ENCODE measurements around the gene TMEM30B.
A peak's percentile ranks its signal among the peaks of the same experiment; 100 is the strongest.

Gene TMEM30B

DNA sequence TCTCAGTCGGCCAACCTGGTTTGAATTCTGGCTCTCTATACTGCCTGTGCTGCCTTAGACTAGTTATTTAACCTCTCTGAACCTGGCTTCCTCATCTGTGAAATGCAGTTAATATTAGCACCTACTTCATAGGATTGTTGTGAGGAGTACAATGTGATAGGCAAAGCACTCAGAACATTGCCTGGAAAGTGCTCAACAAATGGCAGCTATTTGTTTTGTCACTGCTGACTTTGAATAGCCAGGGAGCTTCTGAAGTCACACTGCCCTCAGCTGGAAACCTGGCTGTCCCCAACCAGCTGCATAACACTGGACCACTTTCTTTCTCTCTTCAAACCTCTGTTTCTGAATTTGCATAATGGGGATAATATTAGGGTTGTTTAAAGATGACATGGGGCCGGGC lies 9.6 kb downstream of the TMEM30B start:
- no peak for TF ChIP-seq POLR2A (IDR thresholded peaks at IDR 0.05; ENCODE audit: low read depth, low read length)
- no peak for TF ChIP-seq SPI1 (IDR thresholded peaks at IDR 0.05; ENCODE audit: low read depth, low read length)
- TF ChIP-seq POU2F2 (IDR thresholded peaks at IDR 0.05; ENCODE audit: low read depth, low read length) = no peak
- no peak for TF ChIP-seq TAF1 (IDR thresholded peaks at IDR 0.05; ENCODE audit: low read depth, low read length)
- TF ChIP-seq PAX5 (IDR thresholded peaks at IDR 0.05; ENCODE audit: insufficient read depth, low read length, severe bottlenecking) = no peak
- no peak for TF ChIP-seq POLR2AphosphoS5 (IDR thresholded peaks at IDR 0.05; ENCODE audit: low read depth, low read length)
- DNase-seq (ENCODE audit: insufficient read length, low spot score) (no peak), FAIRE-seq (no peak)

DNA sequence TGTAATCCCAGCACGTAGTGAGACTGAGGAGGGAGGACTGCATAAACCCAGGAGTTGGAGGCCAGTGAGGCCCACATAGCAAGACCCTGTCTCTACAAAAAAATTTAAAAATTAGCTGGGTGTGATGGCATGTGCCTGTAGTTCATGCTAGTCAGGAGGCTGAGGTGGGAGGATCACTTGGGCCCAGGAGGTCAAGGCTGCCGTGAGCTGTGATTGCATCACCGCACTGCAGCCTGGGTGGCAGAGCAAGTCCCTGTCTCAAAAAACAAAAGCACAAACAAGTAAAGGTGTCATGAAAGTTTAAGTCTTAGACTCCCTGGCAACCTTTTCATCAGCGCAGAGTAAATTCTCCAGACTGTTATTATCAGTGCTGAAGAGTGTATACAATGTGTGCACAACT lies 10.4 kb downstream of the TMEM30B start:
- DNase-seq (ENCODE audit: insufficient read length, low spot score) = no peak
- TF ChIP-seq TAF1 (IDR thresholded peaks at IDR 0.05; ENCODE audit: low read depth, low read length) (no peak), POU2F2 (IDR thresholded peaks at IDR 0.05; ENCODE audit: low read depth, low read length) (no peak), PAX5 (IDR thresholded peaks at IDR 0.05; ENCODE audit: insufficient read depth, low read length, severe bottlenecking) (no peak), SPI1 (IDR thresholded peaks at IDR 0.05; ENCODE audit: low read depth, low read length) (no peak), POLR2AphosphoS5 (IDR thresholded peaks at IDR 0.05; ENCODE audit: low read depth, low read length) (no peak), POLR2A (IDR thresholded peaks at IDR 0.05; ENCODE audit: low read depth, low read length) (no peak)
- no peak for FAIRE-seq

DNA sequence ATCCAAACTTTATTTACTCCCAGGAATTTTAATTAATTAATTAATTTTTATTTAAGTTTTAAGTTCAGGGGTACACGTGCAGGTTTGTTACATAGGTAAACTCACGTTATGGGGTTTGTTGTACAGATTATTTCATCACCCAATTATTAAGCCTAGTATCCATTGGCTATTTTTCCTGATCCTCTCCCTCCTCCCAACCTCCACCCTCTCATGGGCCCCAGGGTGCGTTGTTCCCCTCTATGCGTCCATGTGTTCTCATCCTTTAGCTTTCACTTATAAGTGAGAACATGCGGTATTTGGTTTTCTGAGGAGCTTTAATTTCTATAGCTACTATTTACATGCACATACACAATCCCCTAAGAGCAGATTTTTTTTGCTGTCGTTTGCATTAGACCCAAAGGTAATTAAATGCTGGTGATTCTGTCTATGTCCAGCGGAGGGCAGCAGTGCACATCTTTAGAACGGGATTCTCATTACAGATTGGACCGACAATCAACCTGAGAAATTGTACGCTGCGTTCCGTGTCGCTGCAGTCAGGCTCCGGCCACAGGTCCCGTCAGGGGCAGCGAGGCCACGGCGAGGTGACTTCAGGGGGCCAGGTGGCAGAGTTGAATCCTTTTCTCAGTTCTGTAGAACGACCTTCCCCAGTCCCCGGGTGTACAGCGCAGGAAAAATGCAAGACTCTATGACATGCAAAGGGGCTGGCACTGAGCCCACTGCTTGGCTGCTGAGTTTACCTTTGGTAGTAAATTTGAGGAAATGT lies 11.6 kb downstream of the TMEM30B start:
- TF ChIP-seq PAX5 (IDR thresholded peaks at IDR 0.05; ENCODE audit: insufficient read depth, low read length, severe bottlenecking) (peak; percentile 14), TAF1 (IDR thresholded peaks at IDR 0.05; ENCODE audit: low read depth, low read length) (no peak), SPI1 (IDR thresholded peaks at IDR 0.05; ENCODE audit: low read depth, low read length) (no peak), POU2F2 (IDR thresholded peaks at IDR 0.05; ENCODE audit: low read depth, low read length) (no peak), POLR2AphosphoS5 (IDR thresholded peaks at IDR 0.05; ENCODE audit: low read depth, low read length) (no peak), POLR2A (IDR thresholded peaks at IDR 0.05; ENCODE audit: low read depth, low read length) (no peak)
- FAIRE-seq (peak; percentile 95), DNase-seq (ENCODE audit: insufficient read length, low spot score) (peak; percentile 47)

DNA sequence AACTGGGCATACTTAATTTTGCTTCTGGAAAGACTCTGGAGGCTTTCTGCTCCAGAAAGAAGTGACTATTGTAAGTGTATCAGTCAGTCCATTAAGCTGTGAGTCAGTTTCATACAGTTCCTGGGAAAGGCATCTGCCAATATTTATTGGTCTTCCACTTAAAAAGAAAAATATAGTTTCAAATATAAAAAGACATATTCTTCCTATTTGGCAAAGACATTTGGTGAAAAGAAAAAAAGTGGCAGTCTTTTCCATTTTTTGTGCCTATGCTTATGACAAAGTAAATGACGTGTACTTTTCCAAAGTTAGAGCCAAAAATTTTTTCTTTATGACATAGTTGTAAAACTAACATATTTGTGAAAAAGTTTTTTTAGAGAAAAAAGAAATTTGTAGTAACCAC lies 12.3 kb downstream of the TMEM30B start:
- TF ChIP-seq SPI1 (IDR thresholded peaks at IDR 0.05; ENCODE audit: low read depth, low read length) (no peak), PAX5 (IDR thresholded peaks at IDR 0.05; ENCODE audit: insufficient read depth, low read length, severe bottlenecking) (no peak), POU2F2 (IDR thresholded peaks at IDR 0.05; ENCODE audit: low read depth, low read length) (no peak), TAF1 (IDR thresholded peaks at IDR 0.05; ENCODE audit: low read depth, low read length) (no peak), POLR2AphosphoS5 (IDR thresholded peaks at IDR 0.05; ENCODE audit: low read depth, low read length) (no peak), POLR2A (IDR thresholded peaks at IDR 0.05; ENCODE audit: low read depth, low read length) (no peak)
- no peak for FAIRE-seq
- no peak for DNase-seq (ENCODE audit: insufficient read length, low spot score)

DNA sequence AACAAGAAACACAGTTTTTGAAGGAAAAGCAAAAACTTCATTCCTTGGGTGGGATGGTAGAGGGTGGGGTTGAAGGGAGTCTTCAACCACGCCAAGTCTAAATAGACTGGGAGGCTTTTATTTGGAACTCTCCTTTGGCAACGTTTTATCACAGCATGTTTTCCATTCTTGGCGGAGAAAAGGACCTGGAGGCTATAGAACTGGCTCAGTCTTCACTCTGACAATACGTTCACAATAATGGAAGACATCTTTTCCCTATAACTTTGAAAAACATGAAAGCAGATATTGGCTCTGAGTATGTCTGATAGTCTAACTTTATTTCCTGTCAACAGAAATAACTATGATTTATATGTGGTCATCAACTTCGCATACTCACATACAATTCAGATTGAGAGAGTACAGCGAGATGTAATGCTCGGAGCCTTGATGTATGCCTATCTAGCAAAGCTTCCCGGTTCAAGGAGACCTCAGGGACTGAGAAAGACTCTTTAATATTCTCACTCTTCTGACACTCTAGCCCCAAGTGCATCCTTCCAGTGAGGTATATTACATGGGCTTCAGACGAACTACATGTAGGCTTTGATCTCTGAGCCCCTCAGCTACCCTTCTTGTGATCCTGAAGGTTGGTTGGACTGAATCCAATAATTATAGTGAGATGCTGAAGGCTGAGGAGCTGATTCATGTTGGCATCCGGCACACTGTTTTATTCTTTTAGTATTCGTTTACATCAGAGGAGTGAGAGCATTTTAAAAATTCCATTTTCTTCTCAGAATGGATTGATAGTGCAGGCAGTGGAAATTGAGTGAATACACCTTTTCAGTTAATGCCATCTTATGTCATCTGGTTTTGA lies 14.0 kb downstream of the TMEM30B start:
- TF ChIP-seq PAX5 (IDR thresholded peaks at IDR 0.05; ENCODE audit: insufficient read depth, low read length, severe bottlenecking) (no peak), TAF1 (IDR thresholded peaks at IDR 0.05; ENCODE audit: low read depth, low read length) (no peak), SPI1 (IDR thresholded peaks at IDR 0.05; ENCODE audit: low read depth, low read length) (no peak), POLR2AphosphoS5 (IDR thresholded peaks at IDR 0.05; ENCODE audit: low read depth, low read length) (no peak), POU2F2 (IDR thresholded peaks at IDR 0.05; ENCODE audit: low read depth, low read length) (no peak), POLR2A (IDR thresholded peaks at IDR 0.05; ENCODE audit: low read depth, low read length) (no peak)

DNA sequence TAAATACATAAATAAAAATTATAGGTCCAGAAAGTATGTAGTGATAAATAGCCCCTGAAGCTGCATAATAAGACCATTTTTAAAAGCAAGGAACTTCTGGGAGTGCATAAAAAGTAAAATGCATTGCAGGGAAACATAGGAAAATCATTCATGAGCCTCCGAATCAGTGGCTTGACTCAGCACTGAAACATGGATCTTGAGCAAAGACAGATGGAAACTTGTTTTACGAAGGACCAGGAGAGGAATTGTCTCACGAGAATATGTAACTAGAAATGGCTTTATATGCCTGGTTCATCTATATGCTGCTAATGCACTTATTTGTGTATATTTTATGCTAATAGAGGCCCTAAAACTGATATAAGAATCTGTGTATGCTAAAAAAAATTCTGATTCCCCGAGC lies 14.7 kb downstream of the TMEM30B start:
- TF ChIP-seq TAF1 (IDR thresholded peaks at IDR 0.05; ENCODE audit: low read depth, low read length) = no peak
- TF ChIP-seq SPI1 (IDR thresholded peaks at IDR 0.05; ENCODE audit: low read depth, low read length) = no peak
- TF ChIP-seq POLR2A (IDR thresholded peaks at IDR 0.05; ENCODE audit: low read depth, low read length) = no peak
- TF ChIP-seq PAX5 (IDR thresholded peaks at IDR 0.05; ENCODE audit: insufficient read depth, low read length, severe bottlenecking) = no peak
- TF ChIP-seq POU2F2 (IDR thresholded peaks at IDR 0.05; ENCODE audit: low read depth, low read length) = no peak
- TF ChIP-seq POLR2AphosphoS5 (IDR thresholded peaks at IDR 0.05; ENCODE audit: low read depth, low read length) = no peak
- FAIRE-seq (no peak), DNase-seq (ENCODE audit: insufficient read length, low spot score) (no peak)

More for the DNA sequence above, 14.0 kb downstream of the TMEM30B start:
- FAIRE-seq (no peak), DNase-seq (ENCODE audit: insufficient read length, low spot score) (no peak)

DNA sequence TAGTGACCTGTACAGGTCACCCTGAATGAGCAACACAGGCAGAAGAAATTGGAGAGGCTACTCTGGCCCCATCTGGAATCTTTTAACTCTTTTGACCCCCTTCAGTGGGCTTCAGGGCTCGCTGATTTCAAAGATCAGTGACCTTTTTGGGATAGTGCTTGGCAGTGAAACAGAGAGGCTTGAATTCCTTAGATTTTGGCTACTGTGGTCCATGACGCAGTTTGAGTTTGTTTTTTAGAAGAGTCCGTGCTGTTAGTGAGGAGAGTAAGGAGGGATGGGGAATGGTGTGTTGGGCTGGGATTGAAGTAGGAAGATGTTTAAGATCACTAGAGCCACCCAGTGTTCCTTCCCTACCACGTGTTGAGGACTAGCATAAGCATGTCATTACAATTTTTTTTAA lies 16.5 kb downstream of the TMEM30B start:
- no peak for TF ChIP-seq POU2F2 (IDR thresholded peaks at IDR 0.05; ENCODE audit: low read depth, low read length)
- no peak for TF ChIP-seq SPI1 (IDR thresholded peaks at IDR 0.05; ENCODE audit: low read depth, low read length)
- no peak for TF ChIP-seq POLR2A (IDR thresholded peaks at IDR 0.05; ENCODE audit: low read depth, low read length)
- no peak for TF ChIP-seq POLR2AphosphoS5 (IDR thresholded peaks at IDR 0.05; ENCODE audit: low read depth, low read length)
- TF ChIP-seq TAF1 (IDR thresholded peaks at IDR 0.05; ENCODE audit: low read depth, low read length) = no peak
- TF ChIP-seq PAX5 (IDR thresholded peaks at IDR 0.05; ENCODE audit: insufficient read depth, low read length, severe bottlenecking) = no peak
- DNase-seq (ENCODE audit: insufficient read length, low spot score) (no peak), FAIRE-seq (no peak)

DNA sequence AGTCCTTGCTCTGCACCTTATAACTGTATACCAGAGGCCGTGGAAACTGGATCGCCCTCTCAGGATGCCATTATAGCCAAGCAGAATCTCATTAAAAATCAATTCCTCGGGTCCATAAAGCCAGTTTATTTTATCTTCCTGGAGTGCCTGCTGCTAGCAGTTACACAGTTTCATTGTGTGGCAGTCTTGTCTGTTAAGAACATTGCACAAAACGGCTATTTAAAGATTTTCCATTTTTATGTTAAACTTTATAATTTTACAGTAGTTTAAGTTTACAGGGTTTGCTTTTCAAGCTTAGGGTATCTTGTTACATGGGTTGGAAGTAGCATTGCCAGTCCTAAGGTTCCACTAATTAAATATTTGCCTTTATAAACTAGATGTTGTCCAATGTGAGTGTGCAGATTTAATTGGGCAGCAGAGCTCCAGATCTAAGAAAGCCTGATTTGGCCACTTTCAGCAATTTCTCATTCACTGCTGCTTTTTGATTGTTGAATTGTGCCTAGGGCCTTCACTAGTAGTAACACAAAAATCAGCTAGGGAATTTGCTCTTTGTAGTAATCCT lies 17.0 kb downstream of the TMEM30B start:
- FAIRE-seq = no peak
- no peak for TF ChIP-seq POLR2AphosphoS5 (IDR thresholded peaks at IDR 0.05; ENCODE audit: low read depth, low read length)
- TF ChIP-seq POU2F2 (IDR thresholded peaks at IDR 0.05; ENCODE audit: low read depth, low read length) = no peak
- TF ChIP-seq TAF1 (IDR thresholded peaks at IDR 0.05; ENCODE audit: low read depth, low read length) = no peak
- no peak for TF ChIP-seq POLR2A (IDR thresholded peaks at IDR 0.05; ENCODE audit: low read depth, low read length)
- TF ChIP-seq SPI1 (IDR thresholded peaks at IDR 0.05; ENCODE audit: low read depth, low read length) = no peak
- no peak for TF ChIP-seq PAX5 (IDR thresholded peaks at IDR 0.05; ENCODE audit: insufficient read depth, low read length, severe bottlenecking)
- DNase-seq (ENCODE audit: insufficient read length, low spot score) = no peak

DNA sequence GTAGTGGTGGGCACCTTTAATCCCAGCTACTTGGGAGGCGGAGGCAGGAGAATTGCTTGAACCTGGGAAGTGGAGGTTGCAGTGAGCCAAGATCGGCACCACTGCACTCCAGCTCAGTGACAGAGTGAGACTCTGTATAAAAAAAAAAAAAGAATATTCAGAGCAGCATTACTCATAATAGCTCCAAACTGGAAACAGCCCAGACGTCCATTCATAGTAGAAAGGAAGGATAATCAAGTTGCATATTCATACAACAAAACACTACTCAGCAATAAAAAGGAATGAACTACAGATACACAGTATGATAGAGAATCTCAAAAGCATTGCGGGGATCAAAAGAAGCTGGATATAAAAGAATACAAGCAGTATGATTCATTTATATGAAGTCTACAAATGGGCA lies 19.1 kb downstream of the TMEM30B start:
- no peak for FAIRE-seq

More for the DNA sequence above, 19.1 kb downstream of the TMEM30B start:
- TF ChIP-seq POLR2AphosphoS5 (IDR thresholded peaks at IDR 0.05; ENCODE audit: low read depth, low read length) (no peak), POLR2A (IDR thresholded peaks at IDR 0.05; ENCODE audit: low read depth, low read length) (no peak), TAF1 (IDR thresholded peaks at IDR 0.05; ENCODE audit: low read depth, low read length) (no peak), POU2F2 (IDR thresholded peaks at IDR 0.05; ENCODE audit: low read depth, low read length) (no peak), PAX5 (IDR thresholded peaks at IDR 0.05; ENCODE audit: insufficient read depth, low read length, severe bottlenecking) (no peak), SPI1 (IDR thresholded peaks at IDR 0.05; ENCODE audit: low read depth, low read length) (no peak)
- no peak for DNase-seq (ENCODE audit: insufficient read length, low spot score)

Measured in GM12891 (cell line).